SW480 (cell line): ENCODE measurements around the gene NUMBL.

ENCODE experiments used
- DNase-seq: peaks from one replicate; pipeline ENCODE4 v3.0.0-alpha.2; 2016; ENCODE audit warnings: low spot score

NUMBL gene

GRCh38 chr19:40716031-40716481 is 25.6 kb upstream of the NUMBL start:
- no peak for DNase-seq

- peak; percentile 97 for DNase-seq
Observed at GRCh38 chr19:40714441-40715299, 24.2 kb upstream of the NUMBL start.

DNA sequence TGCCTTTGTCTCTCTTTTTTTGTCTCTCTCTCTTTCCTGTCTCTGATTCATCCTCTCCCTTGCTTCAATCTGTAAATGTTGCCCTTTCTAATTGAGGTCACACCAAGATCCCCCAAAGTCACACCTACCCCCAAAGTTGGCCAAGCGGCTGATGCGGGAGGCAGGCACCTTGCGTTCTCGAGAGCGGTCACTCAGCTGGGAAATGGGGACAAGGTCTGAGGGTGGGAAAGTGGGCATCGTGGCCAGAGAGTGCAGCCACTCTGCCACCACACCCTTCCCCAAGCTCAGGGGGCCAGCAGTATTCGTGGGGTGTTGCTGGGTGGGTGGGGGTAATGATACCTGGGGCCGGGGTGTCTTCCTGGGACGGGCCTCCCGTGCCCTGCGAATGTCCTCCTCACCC is 23.5 kb upstream of the NUMBL start:
- no peak for DNase-seq

DNA sequence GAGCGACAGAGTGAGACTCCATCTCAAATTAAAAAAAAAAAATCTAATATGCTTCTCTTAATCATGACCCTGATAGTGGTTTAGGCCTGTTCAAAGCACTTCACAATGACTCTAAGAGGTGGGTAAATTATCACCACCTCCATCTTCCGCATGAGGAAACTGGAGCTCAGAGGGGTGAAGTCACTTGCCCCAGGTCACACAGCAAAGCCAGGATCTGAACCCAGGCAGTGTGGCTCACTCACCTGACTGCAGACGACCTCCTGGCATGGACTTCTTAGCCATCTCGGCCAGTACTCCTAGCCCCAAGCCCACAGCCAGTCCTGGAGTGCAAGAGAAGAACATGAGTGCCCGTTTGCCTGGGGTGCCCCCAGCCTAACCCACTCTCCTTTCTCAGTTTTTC is 19.4 kb upstream of the NUMBL start:
- DNase-seq, result no peak

DNA sequence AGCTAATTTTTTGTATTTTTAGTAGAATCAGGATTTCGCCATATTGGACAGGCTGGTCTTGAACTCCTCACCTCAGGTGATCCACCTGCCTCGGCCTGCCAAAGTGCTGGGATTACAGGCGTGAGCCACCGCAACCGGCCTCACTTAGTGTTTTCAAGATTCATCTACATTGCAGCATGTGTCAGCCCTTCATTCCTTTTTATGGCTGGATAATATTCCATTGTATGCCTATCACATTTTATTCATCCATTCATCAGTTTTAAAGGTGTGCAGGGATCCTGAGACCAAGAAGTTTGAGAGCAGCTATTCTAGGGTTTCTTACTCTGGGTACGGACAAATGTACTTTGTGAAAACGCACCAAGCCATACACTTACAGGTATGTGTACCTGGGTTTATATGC is 17.2 kb upstream of the NUMBL start:
- no peak for DNase-seq

GRCh38 chr19:40705950-40706619 is 15.6 kb upstream of the NUMBL start:
- no peak for DNase-seq

DNA sequence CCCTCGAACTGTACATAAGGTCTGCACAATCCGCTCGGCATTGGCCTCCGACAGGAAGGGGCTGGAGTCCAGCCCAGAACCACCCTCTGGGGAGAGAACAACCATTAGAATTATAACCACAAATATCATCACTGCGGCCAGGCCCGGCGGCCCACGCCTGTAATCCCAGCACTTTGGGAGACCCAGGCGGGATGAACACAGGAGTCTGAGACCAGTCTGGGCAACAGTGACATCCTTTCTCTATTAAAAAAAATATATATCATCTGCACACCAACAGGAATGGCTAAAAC is 14.9 kb upstream of the NUMBL start:
- DNase-seq, result no peak

- DNase-seq, result no peak
Observed at GRCh38 chr19:40704491-40705361, 14.3 kb upstream of the NUMBL start.

DNA sequence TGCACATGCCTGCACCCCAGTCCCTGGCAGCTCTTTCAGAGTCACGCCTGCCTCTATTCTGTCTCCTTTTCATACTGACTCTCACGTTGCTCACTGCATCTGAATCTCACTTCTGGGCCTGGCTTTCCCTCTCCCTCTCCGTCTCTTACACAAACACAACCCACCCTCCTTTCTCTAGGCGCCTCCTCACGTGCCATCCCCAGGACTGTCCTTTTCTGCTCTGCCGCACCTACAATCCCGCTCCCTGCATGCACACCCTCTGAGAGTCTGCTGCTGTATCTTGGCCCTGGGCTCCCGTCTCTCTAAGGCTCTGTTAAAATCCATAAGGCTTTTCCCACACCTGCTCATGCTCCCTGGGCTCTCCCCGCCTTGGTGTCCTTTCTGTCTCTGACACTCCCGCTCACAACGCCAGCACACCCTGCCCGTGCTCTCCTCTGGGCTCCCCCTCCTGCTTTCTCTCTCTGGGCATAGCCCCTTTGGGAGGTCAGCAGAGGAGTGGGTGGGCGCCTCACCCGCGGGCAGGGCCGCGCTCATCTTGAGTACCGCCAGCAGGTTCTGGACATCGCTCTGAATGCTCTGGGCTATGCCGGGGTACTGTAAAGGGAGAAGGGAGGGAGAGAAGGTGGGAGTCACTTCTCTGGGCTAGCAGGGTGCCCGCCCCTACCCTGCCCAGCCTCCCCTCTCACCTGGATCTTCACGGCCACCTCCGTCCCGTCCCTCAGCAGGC is 12.7 kb upstream of the NUMBL start:
- no peak for DNase-seq

DNA sequence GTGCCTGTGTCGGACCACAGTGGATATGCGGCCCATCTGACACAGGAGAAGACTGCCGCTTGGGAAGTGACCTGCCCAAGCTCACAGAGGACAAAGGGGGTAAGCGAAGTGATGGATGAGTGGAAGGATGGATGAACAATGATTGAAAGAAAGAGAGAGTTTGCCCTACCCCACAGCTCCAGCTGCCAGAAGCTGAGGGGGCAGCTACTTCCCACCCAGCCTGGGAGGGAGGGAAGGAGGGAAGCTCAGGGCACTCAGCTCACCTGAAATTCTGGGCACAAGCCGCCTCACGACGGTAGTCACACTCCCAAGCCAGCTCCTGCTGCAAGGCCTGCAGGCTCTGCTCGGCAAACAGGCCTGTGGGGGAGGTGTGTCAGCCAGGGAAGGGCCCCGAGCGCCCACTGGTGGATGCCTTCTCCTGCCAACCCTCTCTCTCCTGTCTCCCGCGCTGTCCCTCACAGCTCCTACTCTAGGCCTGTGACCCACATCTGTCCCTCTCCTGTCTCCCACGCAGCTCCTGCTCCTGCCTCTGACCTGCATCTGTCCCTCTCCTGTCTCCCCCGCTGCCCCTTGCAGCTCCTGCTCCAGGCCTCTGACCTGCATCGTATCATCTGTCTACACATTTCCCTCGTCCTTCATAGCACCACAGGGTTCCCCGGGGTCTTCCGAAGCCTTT is 12.0 kb upstream of the NUMBL start:
- no peak for DNase-seq

DNA sequence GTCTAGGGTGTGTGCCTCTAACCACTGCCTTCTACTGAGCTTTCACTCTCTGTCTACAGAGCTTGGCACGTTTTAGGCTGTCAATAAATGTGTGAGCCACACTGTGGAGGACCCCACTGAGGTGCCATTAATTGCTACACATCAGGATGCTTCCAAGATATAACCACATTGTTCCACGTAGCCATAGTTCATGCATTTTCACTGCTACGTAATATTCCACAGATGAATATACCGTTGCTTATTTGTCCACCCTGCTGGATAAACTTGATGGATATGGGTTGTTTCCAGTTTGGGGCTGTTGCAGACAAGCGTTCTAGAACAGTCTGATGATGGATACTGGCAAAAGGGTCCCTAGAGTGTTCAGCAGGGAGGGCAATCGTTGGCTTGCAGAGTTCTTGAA is 11.3 kb upstream of the NUMBL start:
- no peak for DNase-seq

GRCh38 chr19:40700083-40700482 is 9.6 kb upstream of the NUMBL start:
- no peak for DNase-seq

DNA sequence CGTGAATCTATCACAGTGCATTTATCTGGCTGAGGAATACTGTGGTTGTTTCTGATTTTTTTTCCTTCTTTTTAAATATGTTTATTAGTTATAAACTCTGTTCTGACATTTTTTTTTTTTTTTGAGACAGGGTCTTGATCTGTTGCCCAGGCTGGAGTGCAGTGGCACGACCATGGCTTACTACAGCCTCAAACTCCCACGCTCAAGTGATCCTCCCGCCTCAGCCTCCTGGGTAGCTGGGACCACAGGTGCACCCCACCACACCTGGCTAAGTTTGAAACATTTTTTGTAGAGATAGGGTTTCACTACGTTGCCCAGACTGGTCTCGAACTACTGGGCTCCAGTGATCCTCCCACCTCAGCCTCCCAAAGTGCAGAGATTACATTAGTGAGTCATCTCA is 6.6 kb upstream of the NUMBL start:
- no peak for DNase-seq

- no peak for DNase-seq
Observed at GRCh38 chr19:40695881-40696280, 5.4 kb upstream of the NUMBL start.

DNA sequence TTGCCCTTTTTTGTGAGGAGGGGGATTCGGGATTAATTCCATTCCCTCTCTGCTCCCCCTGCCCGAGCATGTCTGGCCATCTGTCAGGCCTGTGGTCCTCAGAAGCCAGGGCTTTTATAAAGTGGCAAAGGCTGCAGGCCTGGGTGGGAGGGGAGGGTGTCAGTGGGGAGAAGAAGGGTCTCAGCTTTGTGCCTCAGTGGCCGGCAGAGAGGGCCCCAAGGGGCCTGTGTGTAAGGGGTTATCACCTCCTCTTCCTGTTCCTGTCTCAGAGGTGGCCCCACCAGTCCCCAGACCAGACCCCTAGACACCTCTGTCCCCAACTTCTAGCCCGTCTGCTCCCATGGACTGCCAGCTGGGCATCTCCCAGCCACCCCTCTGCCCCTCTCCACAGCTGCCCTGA is 3.4 kb upstream of the NUMBL start:
- no peak for DNase-seq

DNA sequence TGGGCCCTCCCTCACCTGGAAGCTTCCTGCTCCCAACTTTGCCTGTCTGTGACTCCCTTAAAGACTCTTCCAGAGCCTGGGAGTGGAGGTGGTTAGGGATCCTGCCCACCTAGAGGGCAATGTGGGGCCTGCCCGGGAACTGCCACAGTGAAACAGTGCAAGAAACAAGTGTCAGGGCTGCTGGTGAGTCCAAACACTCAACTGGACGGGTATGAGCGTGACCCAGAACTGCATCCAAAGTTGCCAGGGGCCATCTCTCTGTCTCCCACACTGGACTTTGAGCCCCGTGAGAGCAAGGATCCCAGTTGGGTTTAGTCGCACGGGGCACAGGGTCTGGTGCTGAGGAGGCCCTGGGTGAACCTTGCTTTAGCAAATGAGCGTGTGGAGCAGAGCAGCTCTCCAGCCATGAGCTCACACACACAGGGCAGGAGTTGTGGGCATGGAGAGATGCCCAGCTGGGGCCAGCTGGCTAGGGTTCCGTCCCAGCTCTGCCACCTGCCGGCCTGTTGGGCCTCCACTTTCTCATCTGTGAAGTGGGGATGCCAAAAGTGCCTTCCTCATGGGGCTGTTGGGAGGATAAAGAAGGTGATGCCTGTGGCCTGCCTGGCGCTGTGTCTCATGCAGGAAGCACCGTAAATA is 2.8 kb upstream of the NUMBL start:
- no peak for DNase-seq

GRCh38 chr19:40692212-40692551 is 1.7 kb upstream of the NUMBL start:
- DNase-seq, result no peak

GRCh38 chr19:40691421-40692211 is 1.2 kb upstream of the NUMBL start:
- peak; percentile 37 for DNase-seq

GRCh38 chr19:40690693-40691420 is 406 bp upstream of the NUMBL start:
- peak; percentile 95 for DNase-seq
